ENCODE data around the gene KLHL42.

- no peak for TF ChIP-seq CTCF (conservative IDR thresholded peaks at IDR 0.05; ENCODE audit: low read depth in 2 of 2)
- no peak for TF ChIP-seq EZH2 (IDR thresholded peaks at IDR 0.05; ENCODE audit: low read depth, unreplicated experiment)
- no peak for TF ChIP-seq EZH2phosphoT487 (IDR thresholded peaks at IDR 0.05; ENCODE audit: unreplicated experiment)
- no peak for TF ChIP-seq POLR2AphosphoS5 (IDR thresholded peaks at IDR 0.05; ENCODE audit: low read depth)
Observed at GRCh38 chr12:27769142-27769673, 10.8 kb upstream of the KLHL42 start.

Data from GM23338 (cell line).